Testis (tissue), 3 donors: ENCODE results near the gene ZNF277. TPM values are rescaled to one million over a fixed set of nuclear protein-coding genes. Genes with fewer than 3 reads are reported as not detected.

ENCODE experiments used
- DNase-seq: peaks from one replicate; pipeline ENCODE4 v3.0.0-alpha.2; 2019
- H3K27ac ChIP-seq, 2 donors: fragments of 200-600 bp; sonication (generic); one replicate each; pipeline ENCODE4 v1.5.1; 2019
- H3K27me3 ChIP-seq: fragments of 200-600 bp; sonication (generic); one replicate; pipeline ENCODE4 v1.5.1; 2019
- H3K36me3 ChIP-seq: fragments of 200-600 bp; sonication (generic); one replicate; pipeline ENCODE4 v1.5.1; 2017; ENCODE audit warnings: low read depth; ENCODE audit errors: missing control alignments
- H3K4me1 ChIP-seq: fragments of 200-600 bp; sonication (generic); one replicate; pipeline ENCODE4 v1.5.1; 2019
- H3K4me3 ChIP-seq, 2 donors: fragments of 200-600 bp; sonication (generic); one replicate each; pipeline ENCODE4 v1.5.1; 2017 to 2019
- H3K9me3 ChIP-seq: fragments of 200-600 bp; sonication (generic); one replicate; pipeline ENCODE4 v1.5.1; 2017
- POLR2A ChIP-seq: fragments of 450-650 bp; IDR thresholded peaks from one replicate; pipeline ENCODE4 v1.6.1; 2017; ENCODE audit warnings: antibody characterized with exemption, mild to moderate bottlenecking, moderate library complexity
- WGBS, 2 donors: methylation state at CpG; one replicate each; pipeline ENCODE4 v1.1.5; 2018; 5-methylcytosine and 5-hydroxymethylcytosine counted together
- intact Hi-C: fragments of 100-400 bp; cut with DNase I; formaldehyde crosslinking; loops from one replicate; pipeline ENCODE4 v1.15.1; 2023; ENCODE audit warnings: low total_unique reads
- polyA plus RNA-seq: library from polyadenylated mRNA; stranded (reverse); fragments of 350-450 nt; fragmentation: Illumina TruSeq; extraction: RNeasy Lipid Tissue Mini Kit (QIAGEN cat#74804); gene quantifications from one replicate; pipeline ENCODE4 v1.2.3, GENCODE V29; 2014; ENCODE audit warnings: low read depth, low replicate concordance; ENCODE audit not compliant: insufficient read depth
- total RNA-seq, 2 donors: library from RNA; depleted of rRNA; stranded (reverse); fragments of >200 nt; gene quantifications; one replicate each; pipeline ENCODE4 v1.2.3, GENCODE V29; 2016
- TF ChIP-seq, protein P1 (sequence below), 3 experiments: fragments of 450-650 bp in 2 of 3; fragments of 200-600 bp in 1 of 3; sonication (generic) in 1 of 3; IDR thresholded peaks; one replicate each; pipeline ENCODE4 v1.5.1; 2016 to 2019; ENCODE audit warnings: antibody characterized with exemption in 3 of 3, mild to moderate bottlenecking in 2 of 3, moderate library complexity in 1 of 3

Gene ZNF277
- total and polyA plus RNA-seq, 3 donors from 2014 or later: 13.9 to 15.4 (median 14.6) TPM

DNA sequence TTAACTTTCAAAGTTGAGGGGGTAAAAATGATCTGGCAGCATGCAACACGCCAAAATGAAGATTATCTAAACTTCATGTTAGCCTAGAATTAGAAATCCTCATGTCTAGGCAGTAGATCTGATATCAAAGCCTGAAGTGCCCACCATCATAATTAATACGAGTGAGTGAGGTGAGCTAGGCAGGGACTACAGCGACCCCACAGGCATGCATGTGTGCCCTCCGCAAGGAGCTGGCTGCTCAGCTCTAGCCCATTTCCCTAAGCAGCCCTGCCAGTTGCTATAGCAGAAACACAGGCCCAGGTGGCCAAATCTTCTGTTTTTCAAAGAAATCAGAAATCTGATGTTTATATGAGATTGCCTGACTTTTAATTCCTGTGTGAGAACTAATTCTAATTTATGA is 150.6 kb downstream of the ZNF277 start:
- 72 to 78% methylated on average over 4 of the region's 4 CpGs for WGBS, 2 donors
- Histone ChIP-seq H3K27ac (no peak overlapping the region), H3K36me3 (no peaks in the 10 kb centered on the region), H3K4me1 (no peaks in the 10 kb centered on the region), H3K9me3 (no peaks in the 10 kb centered on the region), H3K4me3 (no peak overlapping the region), H3K27me3 (no peaks in the 10 kb centered on the region)
- intact Hi-C loops: no loop called here
- TF ChIP-seq POLR2A: no peak
- TF ChIP-seq, protein P1, sequence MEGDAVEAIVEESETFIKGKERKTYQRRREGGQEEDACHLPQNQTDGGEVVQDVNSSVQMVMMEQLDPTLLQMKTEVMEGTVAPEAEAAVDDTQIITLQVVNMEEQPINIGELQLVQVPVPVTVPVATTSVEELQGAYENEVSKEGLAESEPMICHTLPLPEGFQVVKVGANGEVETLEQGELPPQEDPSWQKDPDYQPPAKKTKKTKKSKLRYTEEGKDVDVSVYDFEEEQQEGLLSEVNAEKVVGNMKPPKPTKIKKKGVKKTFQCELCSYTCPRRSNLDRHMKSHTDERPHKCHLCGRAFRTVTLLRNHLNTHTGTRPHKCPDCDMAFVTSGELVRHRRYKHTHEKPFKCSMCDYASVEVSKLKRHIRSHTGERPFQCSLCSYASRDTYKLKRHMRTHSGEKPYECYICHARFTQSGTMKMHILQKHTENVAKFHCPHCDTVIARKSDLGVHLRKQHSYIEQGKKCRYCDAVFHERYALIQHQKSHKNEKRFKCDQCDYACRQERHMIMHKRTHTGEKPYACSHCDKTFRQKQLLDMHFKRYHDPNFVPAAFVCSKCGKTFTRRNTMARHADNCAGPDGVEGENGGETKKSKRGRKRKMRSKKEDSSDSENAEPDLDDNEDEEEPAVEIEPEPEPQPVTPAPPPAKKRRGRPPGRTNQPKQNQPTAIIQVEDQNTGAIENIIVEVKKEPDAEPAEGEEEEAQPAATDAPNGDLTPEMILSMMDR (IDR thresholded peaks at IDR 0.05): no peak
- no peak for DNase-seq

DNA sequence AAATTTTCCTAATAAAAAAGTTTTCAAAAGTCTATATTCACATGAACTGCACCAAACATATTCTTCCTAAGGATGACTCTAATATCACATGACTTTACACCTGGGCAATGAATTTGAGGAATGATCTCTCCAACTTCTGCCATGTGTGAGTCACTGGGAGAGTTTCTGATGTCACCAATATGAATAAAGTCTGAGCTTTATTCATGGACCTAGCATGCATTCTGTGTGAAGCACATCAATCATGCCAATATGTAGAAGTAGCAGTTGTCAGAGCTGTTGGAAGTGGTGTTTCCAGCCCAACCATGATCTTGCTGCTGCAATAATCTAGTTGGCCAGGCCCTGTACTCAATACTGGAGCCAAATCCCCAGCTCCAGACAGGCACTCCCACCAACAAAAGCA is 152.0 kb downstream of the ZNF277 start:
- H3K4me1 ChIP-seq: no peaks in the 10 kb centered on the region
- intact Hi-C loops: no loop called here
- no peaks in the 10 kb centered on the region for H3K27me3 ChIP-seq
- H3K4me3 ChIP-seq: no peak overlapping the region
- TF ChIP-seq, protein P1 (IDR thresholded peaks at IDR 0.05): no peak
- no peak for TF ChIP-seq POLR2A
- no peaks in the 10 kb centered on the region for H3K9me3 ChIP-seq
- H3K27ac ChIP-seq: no peak overlapping the region
- H3K36me3 ChIP-seq: no peaks in the 10 kb centered on the region
- no peak for DNase-seq

DNA sequence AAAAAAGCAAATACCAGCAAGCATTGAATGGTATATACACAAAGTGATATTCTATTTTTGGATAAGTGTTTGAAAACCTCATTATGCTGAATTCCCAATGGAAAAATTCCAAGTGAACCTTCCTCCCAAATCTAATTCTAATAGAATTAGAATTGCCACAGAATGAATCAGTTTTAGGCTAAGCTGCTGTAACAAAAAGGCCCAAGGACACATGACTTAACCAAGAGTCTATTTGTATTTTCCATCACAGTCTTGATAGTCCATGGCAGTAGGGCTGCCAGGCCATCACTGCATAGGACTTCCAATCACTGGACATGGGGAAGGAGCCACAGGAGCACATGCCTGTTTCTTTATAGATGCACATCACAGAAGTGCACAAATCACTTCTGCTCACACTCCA is 152.6 kb downstream of the ZNF277 start:
- no peak for DNase-seq
- intact Hi-C loops: no loop called here
- Histone ChIP-seq H3K27me3 (no peaks in the 10 kb centered on the region), H3K4me3 (no peak overlapping the region), H3K9me3 (no peaks in the 10 kb centered on the region), H3K36me3 (no peaks in the 10 kb centered on the region), H3K4me1 (no peaks in the 10 kb centered on the region), H3K27ac (no peak overlapping the region)
- TF ChIP-seq, protein P1 (IDR thresholded peaks at IDR 0.05): no peak
- no peak for TF ChIP-seq POLR2A

DNA sequence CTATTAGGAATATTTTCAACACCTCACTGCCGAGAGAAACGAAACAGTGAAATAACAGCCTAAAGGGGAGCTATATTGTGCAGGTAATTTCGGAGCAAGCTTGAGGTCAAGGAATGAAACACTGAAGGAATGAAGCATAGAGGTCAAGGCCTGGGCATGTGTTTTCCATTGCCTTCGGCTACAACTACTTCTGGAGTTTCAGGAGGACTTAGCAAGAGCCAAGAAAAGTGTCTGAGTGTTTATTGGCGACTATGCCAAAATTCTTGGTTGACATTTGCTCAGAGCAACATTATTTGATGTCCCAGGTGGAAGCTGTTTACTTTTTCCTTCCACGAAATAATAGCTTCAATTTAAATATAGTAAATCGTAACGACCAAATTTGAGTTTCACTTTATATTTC is 154.2 kb downstream of the ZNF277 start:
- Histone ChIP-seq H3K9me3 (no peaks in the 10 kb centered on the region), H3K27ac (no peak overlapping the region), H3K27me3 (no peaks in the 10 kb centered on the region), H3K4me1 (no peaks in the 10 kb centered on the region), H3K36me3 (no peaks in the 10 kb centered on the region), H3K4me3 (no peak overlapping the region)
- 77 to 80% methylated on average over 8 of the region's 8 CpGs for whole genome bisulfite sequencing, 2 donors
- intact Hi-C loops: no loop called here
- no peak for DNase-seq
- TF ChIP-seq POLR2A: no peak
- TF ChIP-seq, protein P1 (IDR thresholded peaks at IDR 0.05): no peak

DNA sequence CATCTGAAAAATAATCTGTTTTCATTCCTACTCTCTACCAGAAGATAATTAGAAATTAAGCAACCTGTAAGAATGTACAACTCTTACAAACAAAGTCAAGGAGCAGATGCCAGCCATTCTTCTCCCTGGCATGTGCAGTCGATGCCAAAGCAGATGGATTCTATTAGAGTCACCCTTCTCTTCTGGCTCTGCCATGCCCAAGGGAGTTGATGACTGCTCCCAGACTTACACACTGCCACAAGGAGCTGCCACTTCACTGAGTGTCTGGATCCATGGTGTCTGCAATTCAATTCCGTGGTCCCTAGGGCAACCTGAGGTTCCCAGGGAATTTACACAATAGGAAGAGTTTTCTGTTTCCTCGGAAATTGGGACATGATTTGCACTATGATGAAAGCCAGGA is 154.7 kb downstream of the ZNF277 start:
- 68 to 74% methylated on average over 3 of the region's 3 CpGs for WGBS, 2 donors
- Histone ChIP-seq H3K4me3 (no peak overlapping the region), H3K27me3 (no peaks in the 10 kb centered on the region), H3K36me3 (no peaks in the 10 kb centered on the region), H3K9me3 (no peaks in the 10 kb centered on the region), H3K4me1 (no peaks in the 10 kb centered on the region), H3K27ac (no peak overlapping the region)
- no peak for DNase-seq
- no peak for TF ChIP-seq POLR2A
- TF ChIP-seq, protein P1 (IDR thresholded peaks at IDR 0.05): no peak
- intact Hi-C loops: no loop called here
